ENCODE measurements around the gene SMOC2. TPM values are rescaled to one million over a fixed set of nuclear protein-coding genes. Genes with fewer than 3 reads are reported as not detected.

SMOC2 gene
- total RNA-seq, 1 donor = 0.36 TPM

GRCh38 chr6:168558686-168559085 is 117.7 kb downstream of the SMOC2 start:
- Histone ChIP-seq H3K9me3 (ENCODE audit: low read depth, low read length) (no peaks in the 10 kb centered on the region), H3K4me2 (ENCODE audit: insufficient read depth, low read length) (no peak overlapping the region), H3K27me3 (ENCODE audit: insufficient read depth, low read length) (no peaks in the 10 kb centered on the region), H3K36me3 (ENCODE audit: insufficient read depth, low read length) (no peaks in the 10 kb centered on the region), H2AFZ (ENCODE audit: low read length) (no peak overlapping the region), H3K79me2 (ENCODE audit: insufficient read depth, low read length) (no peaks in the 10 kb centered on the region), H4K20me1 (ENCODE audit: insufficient read depth, low read length) (no peaks in the 10 kb centered on the region), H3K4me1 (ENCODE audit: insufficient read depth, low read length) (no peaks in the 10 kb centered on the region), H3K4me3 (ENCODE audit: insufficient read depth, low read length) (no peak overlapping the region), H3K27ac (ENCODE audit: low read depth, low read length) (no peak overlapping the region)
- no peak for TF ChIP-seq CTCF (IDR thresholded peaks at IDR 0.05; ENCODE audit: extremely low read depth, low read depth, low read length)
- no peak for DNase-seq (ENCODE audit: insufficient read length, low spot score, missing footprints)

GRCh38 chr6:168559574-168560098 is 118.7 kb downstream of the SMOC2 start:
- Histone ChIP-seq H3K79me2 (ENCODE audit: insufficient read depth, low read length) (no peaks in the 10 kb centered on the region), H4K20me1 (ENCODE audit: insufficient read depth, low read length) (no peaks in the 10 kb centered on the region), H3K4me3 (ENCODE audit: insufficient read depth, low read length) (no peak overlapping the region), H3K36me3 (ENCODE audit: insufficient read depth, low read length) (no peaks in the 10 kb centered on the region), H2AFZ (ENCODE audit: low read length) (no peak overlapping the region), H3K9me3 (ENCODE audit: low read depth, low read length) (no peaks in the 10 kb centered on the region), H3K27ac (ENCODE audit: low read depth, low read length) (no peak overlapping the region), H3K4me2 (ENCODE audit: insufficient read depth, low read length) (no peak overlapping the region), H3K4me1 (ENCODE audit: insufficient read depth, low read length) (no peaks in the 10 kb centered on the region), H3K27me3 (ENCODE audit: insufficient read depth, low read length) (no peaks in the 10 kb centered on the region)
- no peak for TF ChIP-seq CTCF (IDR thresholded peaks at IDR 0.05; ENCODE audit: extremely low read depth, low read depth, low read length)
- no peak for DNase-seq (ENCODE audit: insufficient read length, low spot score, missing footprints)

- H2AFZ ChIP-seq (ENCODE audit: low read length) = no peak overlapping the region
- no peaks in the 10 kb centered on the region for H3K9me3 ChIP-seq (ENCODE audit: low read depth, low read length)
- H3K27me3 ChIP-seq (ENCODE audit: insufficient read depth, low read length) = no peaks in the 10 kb centered on the region
- H3K4me1 ChIP-seq (ENCODE audit: insufficient read depth, low read length) = no peaks in the 10 kb centered on the region
- no peaks in the 10 kb centered on the region for H4K20me1 ChIP-seq (ENCODE audit: insufficient read depth, low read length)
- no peaks in the 10 kb centered on the region for H3K79me2 ChIP-seq (ENCODE audit: insufficient read depth, low read length)
- H3K36me3 ChIP-seq (ENCODE audit: insufficient read depth, low read length) = no peaks in the 10 kb centered on the region
- TF ChIP-seq CTCF (IDR thresholded peaks at IDR 0.05; ENCODE audit: extremely low read depth, low read depth, low read length) = no peak
- DNase-seq (ENCODE audit: insufficient read length, low spot score, missing footprints) = no peak
- H3K4me2 ChIP-seq (ENCODE audit: insufficient read depth, low read length) = no peak overlapping the region
- H3K27ac ChIP-seq (ENCODE audit: low read depth, low read length) = no peak overlapping the region
- H3K4me3 ChIP-seq (ENCODE audit: insufficient read depth, low read length) = no peak overlapping the region
Observed at GRCh38 chr6:168560126-168560525, 119.1 kb downstream of the SMOC2 start.

- Histone ChIP-seq H3K36me3 (ENCODE audit: insufficient read depth, low read length) (no peaks in the 10 kb centered on the region), H3K4me2 (ENCODE audit: insufficient read depth, low read length) (no peak overlapping the region), H3K27ac (ENCODE audit: low read depth, low read length) (no peak overlapping the region), H3K9me3 (ENCODE audit: low read depth, low read length) (no peaks in the 10 kb centered on the region), H3K4me3 (ENCODE audit: insufficient read depth, low read length) (no peak overlapping the region), H4K20me1 (ENCODE audit: insufficient read depth, low read length) (no peaks in the 10 kb centered on the region), H2AFZ (ENCODE audit: low read length) (no peak overlapping the region), H3K4me1 (ENCODE audit: insufficient read depth, low read length) (no peaks in the 10 kb centered on the region), H3K27me3 (ENCODE audit: insufficient read depth, low read length) (no peaks in the 10 kb centered on the region), H3K79me2 (ENCODE audit: insufficient read depth, low read length) (no peaks in the 10 kb centered on the region)
- DNase-seq (ENCODE audit: insufficient read length, low spot score, missing footprints) = no peak
- TF ChIP-seq CTCF (IDR thresholded peaks at IDR 0.05; ENCODE audit: extremely low read depth, low read depth, low read length) = no peak
Observed at GRCh38 chr6:168562576-168563151, 121.7 kb downstream of the SMOC2 start.
